22Rv1 (cell line): ENCODE measurements around the gene CCDC182.

Source experiments
- CTCF ChIP-seq: fragments of 450-650 bp; IDR thresholded peaks from 2 replicates; pipeline ENCODE4 v1.5.1; 2017; ENCODE audit warnings: mild to moderate bottlenecking
- ZFX ChIP-seq: fragments of 450-650 bp; IDR thresholded peaks from 2 replicates; pipeline ENCODE4 v1.6.1; 2017; ENCODE audit warnings: antibody characterized with exemption, borderline replicate concordance

- no peak for TF ChIP-seq CTCF
- no peak for TF ChIP-seq ZFX
These were observed 20.4 kb downstream of the CCDC182 start for GRCh38 chr17:57724729-57725125.
